Esophagus muscularis mucosa (tissue), 3 donors: ENCODE data around the gene TMEM131L.

Experiments used
- POLR2A ChIP-seq: fragments of 450-650 bp; IDR thresholded peaks from one replicate; pipeline ENCODE4 v1.6.1; 2017; ENCODE audit warnings: antibody characterized with exemption, moderate library complexity, mild to moderate bottlenecking, low read depth
- TF ChIP-seq, protein P1 (sequence below), 3 experiments: fragments of 200-600 bp in 2 of 3; fragments of 450-650 bp in 1 of 3; sonication (generic) in 2 of 3; IDR thresholded peaks; one replicate each; pipeline ENCODE4 v1.5.1; 2017 to 2019; ENCODE audit warnings: antibody characterized with exemption in 3 of 3, mild to moderate bottlenecking in 2 of 3, moderate library complexity in 1 of 3

DNA sequence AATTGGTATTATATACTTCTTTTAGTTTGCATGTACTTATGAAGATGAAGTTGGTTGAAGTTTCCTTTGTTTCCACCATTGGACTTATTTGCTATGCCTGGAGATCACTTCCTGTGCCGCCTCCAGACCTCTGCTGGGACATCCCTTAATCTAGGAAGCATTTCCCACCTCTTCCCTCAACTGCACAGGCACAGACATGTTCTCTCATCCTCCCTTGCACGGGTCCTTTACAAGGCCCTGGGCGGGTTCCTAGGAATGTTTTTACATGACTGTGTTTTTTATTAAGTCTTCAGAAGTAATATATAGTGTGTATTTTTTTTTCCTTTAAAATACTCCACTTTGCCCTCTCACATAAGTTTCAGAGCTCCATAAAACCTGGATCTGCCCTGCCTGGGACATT, 51.0 kb downstream of the TMEM131L start:
- TF ChIP-seq, protein P1, sequence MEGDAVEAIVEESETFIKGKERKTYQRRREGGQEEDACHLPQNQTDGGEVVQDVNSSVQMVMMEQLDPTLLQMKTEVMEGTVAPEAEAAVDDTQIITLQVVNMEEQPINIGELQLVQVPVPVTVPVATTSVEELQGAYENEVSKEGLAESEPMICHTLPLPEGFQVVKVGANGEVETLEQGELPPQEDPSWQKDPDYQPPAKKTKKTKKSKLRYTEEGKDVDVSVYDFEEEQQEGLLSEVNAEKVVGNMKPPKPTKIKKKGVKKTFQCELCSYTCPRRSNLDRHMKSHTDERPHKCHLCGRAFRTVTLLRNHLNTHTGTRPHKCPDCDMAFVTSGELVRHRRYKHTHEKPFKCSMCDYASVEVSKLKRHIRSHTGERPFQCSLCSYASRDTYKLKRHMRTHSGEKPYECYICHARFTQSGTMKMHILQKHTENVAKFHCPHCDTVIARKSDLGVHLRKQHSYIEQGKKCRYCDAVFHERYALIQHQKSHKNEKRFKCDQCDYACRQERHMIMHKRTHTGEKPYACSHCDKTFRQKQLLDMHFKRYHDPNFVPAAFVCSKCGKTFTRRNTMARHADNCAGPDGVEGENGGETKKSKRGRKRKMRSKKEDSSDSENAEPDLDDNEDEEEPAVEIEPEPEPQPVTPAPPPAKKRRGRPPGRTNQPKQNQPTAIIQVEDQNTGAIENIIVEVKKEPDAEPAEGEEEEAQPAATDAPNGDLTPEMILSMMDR (IDR thresholded peaks at IDR 0.05), result no peak
- TF ChIP-seq POLR2A, result no peak
